ENCODE measurements around the gene CHRNB1.
"Not testable (repeated sequence)": the region's sequence is repeated elsewhere in the genome, so short reads cannot be mapped to it uniquely, and the experiment has no call there.

Gene CHRNB1

DNA sequence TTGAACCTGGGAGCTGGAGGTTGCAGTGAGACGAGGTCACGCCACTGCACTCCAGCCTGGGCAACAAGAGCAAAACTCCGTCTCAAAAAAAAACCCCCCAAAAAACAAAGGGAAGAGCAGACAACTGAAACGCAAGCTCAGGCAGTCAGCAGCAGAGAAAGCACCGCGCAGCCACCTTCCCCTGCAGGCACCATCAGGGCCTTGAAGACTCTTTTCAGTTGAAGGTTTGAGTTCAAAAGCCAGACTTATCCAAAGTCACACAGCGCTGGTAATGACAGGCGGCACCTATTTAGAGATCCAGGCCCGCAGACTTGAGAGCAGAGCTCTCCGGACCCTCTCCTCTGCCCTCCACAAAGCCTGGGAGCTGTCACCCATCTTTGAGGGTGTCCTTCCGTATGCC, 23.4 kb downstream of the CHRNB1 start:
- no peak overlapping the region for H2AFZ ChIP-seq (ENCODE audit: low read depth, low read length)
- H3K9ac ChIP-seq (ENCODE audit: low read depth, low read length) = no peak overlapping the region
- no peaks in the 10 kb centered on the region for H3K27me3 ChIP-seq (ENCODE audit: insufficient read depth, low read length, poor library complexity)
- ATAC-seq (ENCODE audit: insufficient read depth, low read depth) (no peak), DNase-seq (no peak)
- no peaks in the 10 kb centered on the region for H3K9me3 ChIP-seq (ENCODE audit: insufficient read depth, low read length, severe bottlenecking)
- H3K4me1 ChIP-seq (ENCODE audit: insufficient read depth, low read length) = no peaks in the 10 kb centered on the region
- H3K4me3 ChIP-seq (ENCODE audit: low read depth in 1 of 2, low read length in 2 of 2) = no peak overlapping the region
- H3K36me3 ChIP-seq (ENCODE audit: insufficient read depth, low read length) = peaks cover 32% of the 10 kb centered on the region
- no peak overlapping the region for H3K4me2 ChIP-seq (ENCODE audit: insufficient read depth, low read length)
- no peak for TF ChIP-seq EZH2 (IDR thresholded peaks at IDR 0.05; ENCODE audit: borderline replicate concordance, low read depth, low read length, severe bottlenecking)
- TF ChIP-seq, protein P1, sequence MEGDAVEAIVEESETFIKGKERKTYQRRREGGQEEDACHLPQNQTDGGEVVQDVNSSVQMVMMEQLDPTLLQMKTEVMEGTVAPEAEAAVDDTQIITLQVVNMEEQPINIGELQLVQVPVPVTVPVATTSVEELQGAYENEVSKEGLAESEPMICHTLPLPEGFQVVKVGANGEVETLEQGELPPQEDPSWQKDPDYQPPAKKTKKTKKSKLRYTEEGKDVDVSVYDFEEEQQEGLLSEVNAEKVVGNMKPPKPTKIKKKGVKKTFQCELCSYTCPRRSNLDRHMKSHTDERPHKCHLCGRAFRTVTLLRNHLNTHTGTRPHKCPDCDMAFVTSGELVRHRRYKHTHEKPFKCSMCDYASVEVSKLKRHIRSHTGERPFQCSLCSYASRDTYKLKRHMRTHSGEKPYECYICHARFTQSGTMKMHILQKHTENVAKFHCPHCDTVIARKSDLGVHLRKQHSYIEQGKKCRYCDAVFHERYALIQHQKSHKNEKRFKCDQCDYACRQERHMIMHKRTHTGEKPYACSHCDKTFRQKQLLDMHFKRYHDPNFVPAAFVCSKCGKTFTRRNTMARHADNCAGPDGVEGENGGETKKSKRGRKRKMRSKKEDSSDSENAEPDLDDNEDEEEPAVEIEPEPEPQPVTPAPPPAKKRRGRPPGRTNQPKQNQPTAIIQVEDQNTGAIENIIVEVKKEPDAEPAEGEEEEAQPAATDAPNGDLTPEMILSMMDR (IDR thresholded peaks at IDR 0.05; ENCODE audit: borderline replicate concordance, extremely low read depth, low read length, poor library complexity, severe bottlenecking) = no peak
- H4K20me1 ChIP-seq (ENCODE audit: insufficient read depth, low read length) = peaks cover 11% of the 10 kb centered on the region; the same call in 1 of the 2 replicates
- H3K79me2 ChIP-seq (ENCODE audit: insufficient read depth, low read length) = peaks cover 37% of the 10 kb centered on the region
- H3K27ac ChIP-seq (ENCODE audit: low read length) = no peak overlapping the region

DNA sequence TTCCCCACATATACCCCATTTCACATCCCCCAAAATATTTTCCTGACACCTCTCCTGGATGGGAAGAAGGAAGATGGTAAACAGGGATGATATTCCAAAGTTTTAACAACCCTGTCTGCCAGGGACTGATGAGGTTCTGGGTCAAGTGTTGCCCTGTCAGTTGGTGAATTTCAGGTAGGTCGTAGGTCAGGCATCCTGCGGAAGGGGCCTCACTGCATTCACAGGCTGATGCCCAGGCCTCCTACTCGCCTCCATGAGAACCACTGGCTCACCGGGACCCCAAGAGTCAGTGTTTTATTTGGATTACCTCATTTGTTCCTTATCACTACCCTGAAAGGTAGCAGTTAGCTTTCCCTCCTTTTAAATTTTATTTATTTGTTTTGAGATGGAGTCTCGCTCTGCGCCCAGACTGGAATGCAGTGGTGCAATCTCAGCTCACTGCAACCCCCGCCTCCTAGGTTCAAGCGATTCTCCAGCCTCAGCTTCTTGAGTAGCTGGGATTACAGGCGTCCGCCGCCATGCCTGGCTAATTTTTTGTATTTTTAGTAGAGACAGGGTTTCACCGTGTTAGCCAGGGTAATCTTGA, 24.0 kb downstream of the CHRNB1 start:
- Histone ChIP-seq H3K4me2 (ENCODE audit: insufficient read depth, low read length) (no peak overlapping the region), H3K79me2 (ENCODE audit: insufficient read depth, low read length) (peaks cover 43% of the 10 kb centered on the region), H3K27me3 (ENCODE audit: insufficient read depth, low read length, poor library complexity) (no peaks in the 10 kb centered on the region), H3K9ac (ENCODE audit: low read depth, low read length) (no peak overlapping the region), H3K4me3 (ENCODE audit: low read depth in 1 of 2, low read length in 2 of 2) (no peak overlapping the region), H3K9me3 (ENCODE audit: insufficient read depth, low read length, severe bottlenecking) (no peaks in the 10 kb centered on the region), H3K36me3 (ENCODE audit: insufficient read depth, low read length) (peaks cover 26% of the 10 kb centered on the region), H3K27ac (ENCODE audit: low read length) (no peak overlapping the region), H2AFZ (ENCODE audit: low read depth, low read length) (no peak overlapping the region), H4K20me1 (ENCODE audit: insufficient read depth, low read length) (0 out of 2 replicates have a peak, but pooled peaks cover 11% of the 10 kb centered on the region), H3K4me1 (ENCODE audit: insufficient read depth, low read length) (no peaks in the 10 kb centered on the region)
- DNase-seq (no peak), ATAC-seq (ENCODE audit: insufficient read depth, low read depth) (no peak)
- TF ChIP-seq, protein P1 (IDR thresholded peaks at IDR 0.05; ENCODE audit: borderline replicate concordance, extremely low read depth, low read length, poor library complexity, severe bottlenecking) = no peak
- TF ChIP-seq EZH2 (IDR thresholded peaks at IDR 0.05; ENCODE audit: borderline replicate concordance, low read depth, low read length, severe bottlenecking) = no peak

DNA sequence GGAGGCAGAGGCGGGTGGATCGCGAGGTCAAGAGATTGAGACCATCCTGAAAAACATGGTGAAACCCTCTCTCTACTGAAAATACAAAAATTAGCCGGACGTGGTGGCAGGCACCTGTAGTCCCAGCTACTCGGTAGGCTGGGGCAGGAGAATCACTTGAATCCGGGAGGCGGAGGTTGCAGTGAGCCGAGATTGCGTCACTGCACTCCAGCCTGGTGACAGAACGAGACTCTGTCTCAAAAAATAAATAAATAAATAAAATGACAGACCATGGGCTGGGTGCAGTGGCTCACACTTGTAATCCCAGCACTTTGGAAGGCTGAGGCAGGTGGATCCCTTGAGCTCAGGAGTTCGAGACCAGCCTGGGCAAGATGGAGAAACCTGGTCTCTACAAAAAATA, 25.0 kb downstream of the CHRNB1 start:
- DNase-seq; H3K9ac ChIP-seq (ENCODE audit: low read depth, low read length): not testable (repeated sequence)

DNA sequence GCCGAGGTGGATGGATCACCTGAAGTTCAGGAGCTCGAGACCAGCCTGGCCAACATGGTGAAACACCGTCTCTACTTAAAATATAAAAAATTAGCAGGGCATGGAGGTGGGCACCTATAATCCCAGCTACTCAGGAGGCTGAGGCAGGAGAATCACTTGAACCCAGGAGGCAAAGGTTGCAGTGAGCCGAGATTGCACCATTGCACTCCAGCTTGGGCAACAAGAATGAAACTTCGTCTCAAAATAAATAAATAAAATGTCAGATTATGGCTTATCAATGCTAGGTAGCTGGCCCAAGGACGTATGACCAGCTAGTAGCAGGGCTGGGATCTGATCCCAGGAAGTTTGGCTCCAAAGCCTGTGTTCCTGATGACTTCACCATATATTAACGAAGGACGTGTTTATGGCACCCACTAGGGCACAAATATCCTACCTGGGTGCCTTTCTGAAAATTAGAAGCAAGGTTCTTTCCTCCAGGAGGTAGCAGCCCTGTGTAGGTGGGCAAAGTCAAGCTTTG, 25.7 kb downstream of the CHRNB1 start:
- H4K20me1 ChIP-seq (ENCODE audit: insufficient read depth, low read length) = 0 out of 2 replicates have a peak, but pooled peaks cover 11% of the 10 kb centered on the region

More for the DNA sequence above, 25.0 kb downstream of the CHRNB1 start:
- Histone ChIP-seq H3K79me2 (ENCODE audit: insufficient read depth, low read length) (peaks cover 53% of the 10 kb centered on the region), H3K36me3 (ENCODE audit: insufficient read depth, low read length) (peaks cover 19% of the 10 kb centered on the region), H4K20me1 (ENCODE audit: insufficient read depth, low read length) (0 out of 2 replicates have a peak, but pooled peaks cover 11% of the 10 kb centered on the region)
- H3K4me2 ChIP-seq (ENCODE audit: insufficient read depth, low read length); H3K27ac ChIP-seq (ENCODE audit: low read length); H3K4me3 ChIP-seq (ENCODE audit: low read depth in 1 of 2, low read length in 2 of 2); ATAC-seq (ENCODE audit: insufficient read depth, low read depth); H3K27me3 ChIP-seq (ENCODE audit: insufficient read depth, low read length, poor library complexity); H3K9me3 ChIP-seq (ENCODE audit: insufficient read depth, low read length, severe bottlenecking); H3K4me1 ChIP-seq (ENCODE audit: insufficient read depth, low read length); H2AFZ ChIP-seq (ENCODE audit: low read depth, low read length): not testable (repeated sequence)

More for the DNA sequence above, 25.7 kb downstream of the CHRNB1 start:
- not testable (repeated sequence) for H2AFZ ChIP-seq (ENCODE audit: low read depth, low read length); H3K9me3 ChIP-seq (ENCODE audit: insufficient read depth, low read length, severe bottlenecking); H3K4me2 ChIP-seq (ENCODE audit: insufficient read depth, low read length); H3K27me3 ChIP-seq (ENCODE audit: insufficient read depth, low read length, poor library complexity); H3K4me3 ChIP-seq (ENCODE audit: low read depth in 1 of 2, low read length in 2 of 2); ATAC-seq (ENCODE audit: insufficient read depth, low read depth); H3K9ac ChIP-seq (ENCODE audit: low read depth, low read length); H3K4me1 ChIP-seq (ENCODE audit: insufficient read depth, low read length); DNase-seq; H3K27ac ChIP-seq (ENCODE audit: low read length)
- peaks cover 59% of the 10 kb centered on the region for H3K79me2 ChIP-seq (ENCODE audit: insufficient read depth, low read length)
- H3K36me3 ChIP-seq (ENCODE audit: insufficient read depth, low read length) = peaks cover 17% of the 10 kb centered on the region
